Rectal smooth muscle tissue (tissue), 1 donor: Measurements from ENCODE around the gene H2AZ1.
"Not testable (repeated sequence)": the region's sequence is repeated elsewhere in the genome, so short reads cannot be mapped to it uniquely, and the experiment has no call there.

Source experiments
- H3K27ac ChIP-seq: one replicate; pipeline ENCODE4 v1.7.0; 2013; ENCODE audit warnings: low read depth, low read length, inconsistent platforms
- H3K27me3 ChIP-seq: one replicate; pipeline ENCODE4 v1.7.0; 2013; ENCODE audit warnings: low read length; ENCODE audit not compliant: control insufficient read depth, insufficient read depth
- H3K36me3 ChIP-seq: one replicate; pipeline ENCODE4 v1.7.0; 2013; ENCODE audit warnings: low read length; ENCODE audit not compliant: control insufficient read depth, insufficient read depth
- H3K4me1 ChIP-seq: one replicate; pipeline ENCODE4 v1.7.0; 2013; ENCODE audit warnings: low read length; ENCODE audit not compliant: control insufficient read depth, insufficient read depth
- H3K4me3 ChIP-seq: one replicate; pipeline ENCODE4 v1.7.0; 2013; ENCODE audit warnings: low read length
- H3K9ac ChIP-seq: one replicate; pipeline ENCODE4 v1.7.0; 2013; ENCODE audit warnings: low read length

The H2AZ1 gene

GRCh38 chr4:99965173-99965572 is 15.1 kb upstream of the H2AZ1 start:
- H3K27ac ChIP-seq, result no peak overlapping the region
- no peaks in the 10 kb centered on the region for H3K4me1 ChIP-seq
- H3K36me3 ChIP-seq, result no peaks in the 10 kb centered on the region
- H3K27me3 ChIP-seq, result no peaks in the 10 kb centered on the region
- no peak overlapping the region for H3K9ac ChIP-seq
- no peak overlapping the region for H3K4me3 ChIP-seq

GRCh38 chr4:99961711-99962110 is 11.6 kb upstream of the H2AZ1 start:
- Histone ChIP-seq H3K27ac (no peak overlapping the region), H3K4me1 (no peaks in the 10 kb centered on the region), H3K27me3 (no peaks in the 10 kb centered on the region), H3K9ac (no peak overlapping the region), H3K4me3 (no peak overlapping the region), H3K36me3 (no peaks in the 10 kb centered on the region)

DNA sequence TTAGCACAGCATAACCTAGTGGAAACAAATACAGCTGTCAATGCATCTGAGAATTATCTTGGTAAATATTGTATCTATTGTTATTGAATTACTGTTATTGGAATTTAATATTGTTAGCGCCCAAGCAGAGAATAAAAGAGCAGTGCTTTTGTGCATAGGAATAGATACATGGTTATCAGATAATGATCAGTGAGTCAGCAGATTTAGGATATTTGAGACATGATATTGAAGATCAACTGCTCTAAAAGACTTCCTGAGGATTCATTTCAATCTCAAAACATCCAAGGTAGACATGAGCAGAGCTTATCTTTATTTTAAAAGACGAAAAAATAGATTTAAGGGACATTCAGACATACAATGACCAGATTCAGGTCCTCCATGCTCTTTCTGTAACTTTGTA is 10.6 kb upstream of the H2AZ1 start:
- Histone ChIP-seq H3K27me3 (no peaks in the 10 kb centered on the region), H3K27ac (no peak overlapping the region), H3K36me3 (no peaks in the 10 kb centered on the region), H3K4me1 (no peaks in the 10 kb centered on the region), H3K4me3 (no peak overlapping the region), H3K9ac (no peak overlapping the region)

- H3K9ac ChIP-seq, H3K4me1 ChIP-seq, H3K36me3 ChIP-seq, H3K27ac ChIP-seq, H3K4me3 ChIP-seq, H3K27me3 ChIP-seq: not testable (repeated sequence)
These were observed 8.1 kb upstream of the H2AZ1 start for GRCh38 chr4:99958207-99958606.

GRCh38 chr4:99950913-99951254 is 809 bp upstream of the H2AZ1 start:
- Histone ChIP-seq H3K4me1 (peaks cover 5% of the 10 kb centered on the region), H3K27me3 (no peaks in the 10 kb centered on the region), H3K4me3 (peak overlapping the region; percentile 92), H3K9ac (peak overlapping the region; percentile 70), H3K27ac (peak overlapping the region; percentile 89), H3K36me3 (no peaks in the 10 kb centered on the region)

- no peaks in the 10 kb centered on the region for H3K36me3 ChIP-seq
- no peaks in the 10 kb centered on the region for H3K27me3 ChIP-seq
- H3K27ac ChIP-seq, result peak overlapping the region; percentile 84
- peak overlapping the region; percentile 76 for H3K4me3 ChIP-seq
- H3K9ac ChIP-seq, result peak overlapping the region; percentile 67
- H3K4me1 ChIP-seq, result peaks cover 12% of the 10 kb centered on the region
These were observed 759 bp downstream of the H2AZ1 start for GRCh38 chr4:99949034-99949998.

- Histone ChIP-seq H3K36me3 (no peaks in the 10 kb centered on the region), H3K27me3 (no peaks in the 10 kb centered on the region), H3K4me3 (no peak overlapping the region), H3K9ac (no peak overlapping the region), H3K4me1 (peaks cover 12% of the 10 kb centered on the region), H3K27ac (peak overlapping the region; percentile 94)
These were observed 2.5 kb downstream of the H2AZ1 start for GRCh38 chr4:99947608-99948007.

- peak overlapping the region; percentile 94 for H3K27ac ChIP-seq
- H3K36me3 ChIP-seq, result no peaks in the 10 kb centered on the region
- no peaks in the 10 kb centered on the region for H3K27me3 ChIP-seq
- H3K9ac ChIP-seq, result peak overlapping the region; percentile 91
- peaks cover 12% of the 10 kb centered on the region for H3K4me1 ChIP-seq
- peak overlapping the region; percentile 92 for H3K4me3 ChIP-seq
These were observed 2.9 kb downstream of the H2AZ1 start for GRCh38 chr4:99947190-99947578.

DNA sequence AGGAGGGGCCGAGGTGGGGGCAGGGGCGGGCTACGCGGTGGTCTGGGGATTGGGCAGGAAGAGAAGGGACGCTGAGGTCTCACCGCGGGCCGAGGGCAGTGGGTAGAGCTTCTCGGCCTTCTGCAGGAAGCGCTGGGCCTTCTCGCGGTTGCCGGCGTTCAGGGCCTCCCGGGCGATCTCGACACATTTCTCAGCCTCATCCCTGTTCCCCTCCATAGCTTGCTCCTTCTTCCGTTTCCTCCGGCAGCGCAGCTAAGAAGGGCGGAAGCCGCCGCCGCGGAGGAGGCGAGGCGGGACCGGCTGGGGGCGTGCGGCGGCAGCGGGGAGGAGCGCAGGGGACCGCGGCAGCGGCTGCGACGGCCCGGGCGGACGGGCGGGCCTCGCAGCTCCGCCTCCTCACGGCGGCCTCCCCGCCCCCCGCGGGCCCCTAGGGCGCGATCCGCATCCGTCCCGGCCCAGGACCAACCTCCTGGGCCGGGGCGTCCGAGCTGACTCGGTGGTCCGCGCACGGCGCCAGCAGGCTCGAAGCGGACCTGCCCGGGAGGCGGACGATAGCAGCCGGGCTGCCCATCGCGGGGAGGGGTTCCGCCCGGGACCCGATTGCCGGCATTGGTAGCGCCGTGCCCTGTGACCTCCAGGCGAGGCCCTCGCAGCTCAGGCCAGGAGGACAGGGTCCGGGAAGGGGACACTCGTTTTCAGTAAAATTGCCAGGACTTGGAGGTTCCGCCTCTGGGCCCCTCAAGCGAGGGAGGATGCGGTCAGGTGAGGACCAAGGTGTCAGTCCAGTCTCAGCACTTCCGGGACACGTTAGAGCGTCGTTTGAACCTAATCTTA is 3.5 kb downstream of the H2AZ1 start, which contains the start of gene DNAJB14:
Gene DNAJB14, minus strand, starts transcription at position 263 of the 834 bp plus-strand sequence. Its CDS starts 47 bp downstream, at position 216.
- Histone ChIP-seq H3K9ac (peak within 1 kb of the TSS; percentile 91), H3K27me3 (no peaks in the 10 kb centered on the region), H3K4me1 (peaks cover 12% of the 10 kb centered on the region), H3K27ac (peak within 1 kb of the TSS; percentile 94), H3K36me3 (no peaks in the 10 kb centered on the region), H3K4me3 (peak within 1 kb of the TSS; percentile 92)

DNA sequence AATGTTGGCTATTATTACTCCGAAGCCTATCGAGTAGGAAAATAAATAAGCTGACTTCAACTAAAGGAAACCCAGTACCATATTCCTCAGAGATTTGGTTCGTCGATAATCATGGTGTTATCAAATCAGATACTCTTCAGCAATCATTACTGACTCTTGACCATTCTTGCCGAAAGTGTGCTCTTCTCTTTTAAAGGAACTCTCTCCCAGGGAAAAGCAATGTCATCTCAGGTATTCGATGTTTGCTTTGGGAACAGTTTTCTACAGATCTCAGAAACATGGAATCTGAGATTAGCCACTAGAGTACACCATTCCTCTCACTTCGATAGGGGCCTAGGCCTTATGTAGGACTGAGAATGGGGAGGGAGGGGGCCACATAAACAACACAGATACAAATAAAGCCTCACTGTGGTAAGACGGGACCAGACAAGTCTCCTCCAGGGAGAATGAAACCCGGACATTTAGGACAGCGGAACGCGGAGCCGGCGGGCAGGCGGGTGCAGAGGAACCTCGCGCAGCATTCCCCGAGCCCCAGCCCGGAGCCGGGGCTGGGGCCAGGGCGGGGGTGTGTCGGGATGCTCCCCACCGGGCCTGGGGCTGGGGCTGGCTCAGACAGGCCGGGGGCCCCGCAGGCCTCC is 4.2 kb downstream of the H2AZ1 start:
- H3K9ac ChIP-seq, result peak overlapping the region; percentile 91
- H3K36me3 ChIP-seq, result no peaks in the 10 kb centered on the region
- H3K4me1 ChIP-seq, result peaks cover 12% of the 10 kb centered on the region
- H3K27me3 ChIP-seq, result no peaks in the 10 kb centered on the region
- peak overlapping the region; percentile 92 for H3K4me3 ChIP-seq
- H3K27ac ChIP-seq, result peak overlapping the region; percentile 94

- no peak overlapping the region for H3K9ac ChIP-seq
- H3K27me3 ChIP-seq, result no peaks in the 10 kb centered on the region
- no peak overlapping the region for H3K4me3 ChIP-seq
- no peak overlapping the region for H3K27ac ChIP-seq
- H3K36me3 ChIP-seq, result no peaks in the 10 kb centered on the region
- peaks cover 12% of the 10 kb centered on the region for H3K4me1 ChIP-seq
These were observed 6.1 kb downstream of the H2AZ1 start for GRCh38 chr4:99943904-99944437.

- Histone ChIP-seq H3K9ac (no peak overlapping the region), H3K27me3 (no peaks in the 10 kb centered on the region), H3K36me3 (no peaks in the 10 kb centered on the region), H3K27ac (no peak overlapping the region), H3K4me3 (no peak overlapping the region), H3K4me1 (no peaks in the 10 kb centered on the region)
These were observed 11.8 kb downstream of the H2AZ1 start for GRCh38 chr4:99938243-99938753.
